Erythroblast (primary cell): Measurements from ENCODE around the gene DGKA.

Source experiments
- GATA1 ChIP-seq: IDR thresholded peaks from 2 replicates; pipeline ENCODE4 v1.6.1; 2011; ENCODE audit warnings: low read depth, mild to moderate bottlenecking, control low read depth, low read length, moderate library complexity
- POLR2A ChIP-seq: IDR thresholded peaks from 2 replicates; pipeline ENCODE4 v1.6.1; 2011; ENCODE audit warnings: mild to moderate bottlenecking, low read length

DNA sequence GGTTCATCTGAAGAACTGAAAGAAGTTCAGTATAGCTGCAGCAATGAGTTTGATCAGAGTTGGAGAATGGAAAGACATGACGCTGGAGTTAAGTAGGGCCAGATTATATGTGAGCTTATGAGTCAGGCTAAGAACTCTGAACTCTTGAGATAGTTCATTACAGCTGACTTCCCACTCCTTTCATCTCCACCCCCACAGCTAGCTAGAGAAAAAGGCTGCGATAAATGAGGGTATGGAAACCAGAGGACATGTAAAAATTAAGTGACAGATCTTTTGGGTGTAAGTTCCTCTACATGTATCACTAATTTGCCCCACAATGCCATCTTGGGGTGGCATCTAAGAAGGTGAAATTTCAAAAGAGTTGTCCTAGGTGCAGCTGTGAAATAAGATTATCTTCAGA, 31.9 kb upstream of the DGKA start:
- TF ChIP-seq POLR2A (no peak), GATA1 (no peak)
